ENCODE results near the gene KCNMB2.
"Not testable (repeated sequence)": the region's sequence is repeated elsewhere in the genome, so short reads cannot be mapped to it uniquely, and the experiment has no call there.

DNA sequence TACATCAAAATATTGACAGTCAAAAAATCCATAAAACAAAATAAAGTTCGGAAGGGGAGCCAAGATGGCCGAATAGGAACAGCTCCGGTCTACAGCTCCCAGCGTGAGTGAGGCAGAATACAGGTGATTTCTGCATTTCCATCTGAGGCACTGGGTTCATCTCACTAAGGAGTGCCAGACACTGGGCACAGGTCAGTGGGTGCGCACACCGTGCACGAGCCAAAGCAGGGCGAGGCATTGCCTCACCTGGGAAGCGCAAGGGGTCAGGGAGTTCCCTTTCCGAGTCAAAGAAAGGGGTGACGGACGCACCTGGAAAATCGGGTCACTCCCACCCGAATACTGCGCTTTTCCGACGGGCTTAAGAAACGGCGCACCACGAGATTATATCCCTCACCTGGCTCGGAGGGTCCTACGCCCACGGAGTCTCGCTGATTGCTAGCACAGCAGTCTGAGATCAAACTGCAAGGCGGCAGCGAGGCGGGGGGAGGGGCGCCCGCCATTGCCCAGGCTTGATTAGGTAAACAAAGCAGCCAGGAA lies 323.7 kb downstream of the KCNMB2 start:
- TF ChIP-seq, protein P1, sequence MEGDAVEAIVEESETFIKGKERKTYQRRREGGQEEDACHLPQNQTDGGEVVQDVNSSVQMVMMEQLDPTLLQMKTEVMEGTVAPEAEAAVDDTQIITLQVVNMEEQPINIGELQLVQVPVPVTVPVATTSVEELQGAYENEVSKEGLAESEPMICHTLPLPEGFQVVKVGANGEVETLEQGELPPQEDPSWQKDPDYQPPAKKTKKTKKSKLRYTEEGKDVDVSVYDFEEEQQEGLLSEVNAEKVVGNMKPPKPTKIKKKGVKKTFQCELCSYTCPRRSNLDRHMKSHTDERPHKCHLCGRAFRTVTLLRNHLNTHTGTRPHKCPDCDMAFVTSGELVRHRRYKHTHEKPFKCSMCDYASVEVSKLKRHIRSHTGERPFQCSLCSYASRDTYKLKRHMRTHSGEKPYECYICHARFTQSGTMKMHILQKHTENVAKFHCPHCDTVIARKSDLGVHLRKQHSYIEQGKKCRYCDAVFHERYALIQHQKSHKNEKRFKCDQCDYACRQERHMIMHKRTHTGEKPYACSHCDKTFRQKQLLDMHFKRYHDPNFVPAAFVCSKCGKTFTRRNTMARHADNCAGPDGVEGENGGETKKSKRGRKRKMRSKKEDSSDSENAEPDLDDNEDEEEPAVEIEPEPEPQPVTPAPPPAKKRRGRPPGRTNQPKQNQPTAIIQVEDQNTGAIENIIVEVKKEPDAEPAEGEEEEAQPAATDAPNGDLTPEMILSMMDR (conservative IDR thresholded peaks at IDR 0.05 in 1 of 2, IDR thresholded peaks at IDR 0.05 in 1 of 2; ENCODE audit: low read depth in 1 of 2, low read length in 2 of 2): not testable (repeated sequence)
- TF ChIP-seq EZH2 (IDR thresholded peaks at IDR 0.05; ENCODE audit: low read length, missing control alignments): not testable (repeated sequence)

Data from fibroblast of lung (primary cell).